H54 (cell line): ENCODE data around the gene GIPC1.
"Not testable (repeated sequence)": the region's sequence is repeated elsewhere in the genome, so short reads cannot be mapped to it uniquely, and the experiment has no call there.

Experiments
- DNase-seq: peaks from one replicate; pipeline ENCODE4 v3.0.0; 2011; ENCODE audit warnings: low spot score, mixed read lengths; ENCODE audit not compliant: insufficient read length
- FAIRE-seq: peaks from 3 replicates; lab custom pipeline; 2011; peaks lifted over from hg19 to GRCh38; lab: Jason Lieb, UNC
- POLR2A ChIP-seq: IDR thresholded peaks from 2 replicates; pipeline ENCODE4 v1.6.1; 2011; ENCODE audit warnings: low read depth, mild to moderate bottlenecking, low read length

Gene GIPC1

DNA sequence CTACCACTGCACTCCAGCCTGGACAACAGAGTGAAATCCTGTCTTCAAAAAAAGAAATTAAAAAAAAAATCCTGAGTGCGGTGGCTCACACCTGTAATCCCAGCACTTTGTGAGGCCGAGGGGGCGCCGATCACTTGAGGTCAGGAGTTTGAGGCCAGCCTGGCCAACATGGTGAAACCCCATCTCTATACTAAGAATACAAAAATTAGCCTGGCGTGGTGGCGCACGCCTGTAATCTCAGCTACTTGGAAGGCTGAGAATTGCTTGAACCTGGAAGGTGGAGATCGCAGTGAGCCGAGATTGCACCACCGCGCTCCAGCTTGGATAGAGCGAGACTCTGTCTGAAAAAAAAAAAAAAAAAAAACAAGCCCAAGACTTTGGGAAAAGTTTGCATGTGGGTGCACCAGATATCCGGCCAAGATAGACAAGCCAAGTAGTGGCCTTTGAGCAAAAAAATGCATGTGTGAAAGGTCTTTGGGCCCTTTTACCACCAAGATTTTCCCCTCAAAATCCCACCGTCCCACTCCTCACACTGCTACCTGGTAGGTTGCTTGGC, 16.6 kb upstream of the GIPC1 start:
- DNase-seq (no peak), FAIRE-seq (no peak)
- no peak for TF ChIP-seq POLR2A

DNA sequence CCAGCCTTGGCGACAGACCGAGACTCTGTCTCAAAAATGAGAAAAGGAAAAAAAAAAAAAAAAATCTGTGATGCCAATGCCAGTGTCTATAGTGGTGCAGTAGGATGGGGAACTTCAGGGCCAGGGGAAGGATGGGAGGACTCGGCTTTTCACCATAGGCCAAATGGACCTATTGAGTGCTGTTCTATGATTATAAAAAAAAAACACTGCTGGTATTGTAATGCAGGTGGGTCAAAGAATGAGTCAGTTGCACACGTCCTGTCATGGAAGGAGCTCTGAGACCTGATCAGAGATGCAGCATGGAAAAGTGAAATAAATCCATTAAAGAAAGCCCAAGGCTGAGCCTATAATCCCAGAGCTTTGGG, 15.3 kb upstream of the GIPC1 start:
- FAIRE-seq = no peak
- TF ChIP-seq POLR2A = no peak
- DNase-seq = no peak

DNA sequence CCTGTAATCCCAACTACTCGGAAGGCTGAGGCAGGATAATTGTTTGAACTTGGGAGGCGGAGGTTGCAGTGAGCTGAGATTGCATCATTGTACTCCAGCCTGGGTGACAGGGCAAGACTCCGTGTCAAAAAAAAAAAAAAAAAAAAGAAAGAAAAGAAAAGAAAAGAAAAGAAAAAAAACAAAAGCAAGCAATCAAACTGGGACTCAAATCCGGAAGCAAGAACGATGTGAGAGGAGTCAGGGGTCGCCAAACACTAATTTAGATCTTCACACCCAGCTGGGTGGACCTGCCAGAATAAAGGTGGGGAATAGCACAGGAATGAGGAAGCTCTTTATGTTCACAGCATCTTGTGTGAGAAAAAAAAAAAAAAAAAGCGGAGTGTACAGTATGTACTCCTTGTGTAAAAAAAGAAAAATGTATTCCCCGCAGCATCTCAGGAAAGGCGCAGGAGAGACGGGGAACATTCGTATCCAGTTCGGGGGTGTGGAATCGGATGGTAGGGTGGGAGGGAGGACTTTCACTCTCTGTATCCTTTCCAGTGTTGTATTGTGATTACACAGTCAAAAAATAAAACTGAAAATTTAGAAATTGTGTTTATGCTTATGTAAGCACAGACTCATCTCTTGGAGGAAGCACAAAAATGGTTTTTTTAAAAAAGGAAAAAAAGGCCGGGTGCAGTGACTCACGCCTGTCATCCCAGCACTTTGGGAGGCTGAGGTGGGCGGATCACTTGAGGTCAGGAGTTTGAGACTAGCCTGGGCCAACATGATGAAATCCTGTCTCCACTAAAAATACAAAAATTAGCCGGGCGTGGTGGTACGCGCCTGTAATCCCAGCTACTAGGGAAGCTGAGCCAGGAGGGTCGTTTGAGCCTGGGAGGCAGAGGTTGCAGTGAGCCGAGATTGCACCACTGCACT, 14.6 kb upstream of the GIPC1 start:
- DNase-seq (no peak), FAIRE-seq (no peak)
- TF ChIP-seq POLR2A = no peak

DNA sequence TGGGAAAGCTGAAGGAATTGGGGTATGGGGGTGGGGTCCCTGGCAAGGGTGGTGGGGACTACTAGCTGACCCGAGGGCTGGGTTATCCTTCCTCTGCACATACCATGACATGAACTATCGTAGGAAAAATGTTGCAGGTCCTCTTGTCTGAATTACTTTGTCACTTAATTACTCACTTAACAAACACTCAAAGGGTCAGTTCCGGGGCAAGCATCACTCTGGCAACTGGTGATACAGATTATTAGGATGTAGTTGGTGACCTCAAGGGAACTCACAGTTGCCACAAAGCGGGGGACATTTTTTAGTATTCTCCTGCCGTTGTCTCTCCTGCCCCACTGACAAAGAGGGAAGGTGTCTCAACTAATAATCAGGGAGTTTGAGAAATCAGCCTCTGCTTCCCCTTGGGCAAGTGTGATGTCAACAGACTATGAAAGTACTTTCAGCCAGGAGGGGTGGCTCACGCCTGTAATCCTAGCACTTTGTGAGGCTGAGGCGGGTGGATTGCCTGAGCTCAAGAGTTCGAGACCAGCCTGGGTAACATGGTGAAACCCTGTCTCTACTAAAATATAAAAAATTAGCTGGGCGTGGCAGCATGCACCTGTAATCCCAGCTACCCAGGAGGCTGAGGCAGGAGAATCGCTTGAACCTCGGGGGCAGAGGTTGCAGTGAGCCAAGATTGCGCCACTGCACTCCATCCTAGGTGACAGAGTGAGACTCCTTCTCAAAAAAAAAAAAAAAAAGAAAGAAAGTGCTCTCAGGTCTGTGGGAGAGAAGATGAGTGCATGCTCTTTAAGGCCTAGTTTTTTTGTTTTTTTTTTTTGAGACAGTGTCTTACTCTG, 12.0 kb upstream of the GIPC1 start:
- no peak for FAIRE-seq
- TF ChIP-seq POLR2A = no peak
- no peak for DNase-seq

DNA sequence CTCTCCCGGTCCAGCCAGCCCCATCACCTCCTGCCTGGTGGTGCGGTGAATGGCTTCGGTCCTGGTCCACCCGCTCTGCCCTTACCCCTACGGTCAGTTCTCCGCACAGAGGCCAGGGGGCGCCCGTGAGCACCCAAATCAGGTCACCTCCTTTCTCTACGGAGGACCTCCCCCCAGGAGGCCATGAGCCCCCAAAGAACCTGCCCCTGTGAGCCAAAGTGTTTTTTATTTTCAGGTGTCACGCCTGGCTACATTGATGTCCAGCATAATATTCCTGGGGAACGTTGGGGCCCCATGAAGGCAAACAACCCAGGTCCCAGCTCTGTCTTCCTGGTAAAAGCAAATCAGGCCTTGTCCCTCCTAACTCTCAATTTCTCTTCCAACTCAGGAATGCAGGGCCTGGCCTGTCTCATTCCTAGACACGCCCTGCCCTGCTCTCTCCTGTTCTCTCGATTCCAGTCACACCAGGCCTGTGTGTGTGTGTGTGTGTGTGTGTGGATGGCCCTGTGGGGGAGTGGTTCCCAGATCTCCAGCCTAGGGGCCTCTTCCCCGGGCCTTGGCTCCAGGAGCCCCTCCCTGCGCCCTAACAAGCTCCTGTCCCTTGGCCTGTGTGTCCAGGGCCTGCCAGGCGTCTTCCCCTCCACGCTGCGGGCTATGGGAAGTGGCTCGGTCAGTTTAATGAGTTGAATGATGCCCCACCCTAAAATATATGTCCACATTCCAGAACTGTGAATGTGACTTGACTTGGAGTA, 9.7 kb upstream of the GIPC1 start:
- TF ChIP-seq POLR2A = peak; percentile 24; the same call in 1 of the 2 replicates
- peak; percentile 71 for DNase-seq
- FAIRE-seq = peak; percentile 15

DNA sequence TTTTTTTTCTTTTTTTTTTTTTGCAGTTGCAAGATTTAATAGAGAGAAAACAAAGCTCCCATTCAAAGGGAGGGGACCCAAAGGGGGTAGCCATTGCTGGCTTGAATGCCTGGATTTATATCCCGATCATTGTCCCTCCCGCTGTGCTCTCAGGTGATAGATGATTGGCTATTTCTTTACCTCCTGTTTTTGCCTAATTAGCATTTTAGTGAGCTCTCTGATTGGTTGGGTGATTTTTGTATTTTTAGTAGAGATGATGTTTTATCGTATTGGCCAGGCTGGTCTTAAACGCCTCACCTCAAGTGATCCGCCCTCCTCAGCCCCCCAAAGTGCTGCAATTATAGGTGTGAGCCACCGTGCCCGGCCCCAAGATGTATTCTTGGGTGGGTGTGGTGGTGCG, 8.6 kb upstream of the GIPC1 start:
- not testable (repeated sequence) for FAIRE-seq

DNA sequence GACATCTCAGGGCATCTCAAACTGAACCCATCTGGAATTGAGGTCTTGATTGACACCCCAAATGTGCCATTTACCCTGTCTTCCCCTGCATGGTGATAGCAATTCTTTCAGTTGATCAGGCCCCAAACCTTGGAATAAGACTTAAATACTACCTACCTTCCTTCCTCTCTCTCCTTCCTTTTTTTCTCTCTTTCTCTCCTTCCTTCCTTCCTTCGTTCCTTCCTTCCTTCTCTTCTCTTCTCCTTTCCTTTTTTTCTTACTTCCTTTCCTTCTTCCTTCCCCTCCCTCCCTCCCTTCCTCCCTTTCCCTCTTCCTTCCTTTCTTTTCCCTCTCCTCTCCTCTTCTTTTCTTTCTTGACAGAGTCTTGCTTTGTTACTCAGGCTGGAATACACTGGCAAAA, 7.4 kb upstream of the GIPC1 start:
- DNase-seq (no peak), FAIRE-seq (no peak)
- no peak for TF ChIP-seq POLR2A

More for the DNA sequence above, 8.6 kb upstream of the GIPC1 start:
- not testable (repeated sequence) for DNase-seq

DNA sequence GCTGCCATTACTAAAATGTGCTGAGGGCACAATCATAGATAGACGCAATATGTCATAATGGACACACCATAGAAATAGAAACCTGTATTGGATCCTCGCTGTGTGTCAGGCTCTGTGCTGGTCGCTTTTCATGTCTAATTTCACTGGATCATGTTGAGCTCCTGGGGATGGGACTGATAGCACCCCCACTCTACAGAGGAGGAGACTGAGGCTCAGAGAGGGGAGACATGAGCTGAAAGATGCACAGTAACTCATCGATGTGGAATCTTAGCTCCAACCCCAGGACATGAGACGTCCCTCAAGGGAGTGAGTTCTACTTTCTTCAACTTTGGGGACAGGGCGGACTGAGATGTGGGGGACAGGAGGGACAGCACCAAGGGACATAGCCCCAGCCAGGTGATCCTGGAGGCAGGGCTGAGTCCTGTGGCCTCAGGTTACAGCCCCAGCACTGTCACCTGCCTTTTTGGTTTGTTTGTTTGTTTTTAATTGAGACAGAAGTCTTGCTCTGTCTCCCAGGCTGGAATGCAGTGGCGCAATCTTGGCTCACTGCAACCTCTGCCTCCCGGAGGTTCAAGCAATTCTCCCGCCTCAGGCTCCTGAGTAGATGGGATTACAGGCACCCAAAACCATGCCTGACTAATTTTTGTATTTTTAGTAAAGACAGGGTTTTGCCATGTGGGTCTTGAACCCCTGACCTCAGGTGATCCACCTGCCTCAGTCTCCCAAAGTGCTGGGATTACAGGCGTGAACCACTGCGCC, 6.6 kb upstream of the GIPC1 start:
- DNase-seq (no peak), FAIRE-seq (no peak)
- TF ChIP-seq POLR2A = no peak

DNA sequence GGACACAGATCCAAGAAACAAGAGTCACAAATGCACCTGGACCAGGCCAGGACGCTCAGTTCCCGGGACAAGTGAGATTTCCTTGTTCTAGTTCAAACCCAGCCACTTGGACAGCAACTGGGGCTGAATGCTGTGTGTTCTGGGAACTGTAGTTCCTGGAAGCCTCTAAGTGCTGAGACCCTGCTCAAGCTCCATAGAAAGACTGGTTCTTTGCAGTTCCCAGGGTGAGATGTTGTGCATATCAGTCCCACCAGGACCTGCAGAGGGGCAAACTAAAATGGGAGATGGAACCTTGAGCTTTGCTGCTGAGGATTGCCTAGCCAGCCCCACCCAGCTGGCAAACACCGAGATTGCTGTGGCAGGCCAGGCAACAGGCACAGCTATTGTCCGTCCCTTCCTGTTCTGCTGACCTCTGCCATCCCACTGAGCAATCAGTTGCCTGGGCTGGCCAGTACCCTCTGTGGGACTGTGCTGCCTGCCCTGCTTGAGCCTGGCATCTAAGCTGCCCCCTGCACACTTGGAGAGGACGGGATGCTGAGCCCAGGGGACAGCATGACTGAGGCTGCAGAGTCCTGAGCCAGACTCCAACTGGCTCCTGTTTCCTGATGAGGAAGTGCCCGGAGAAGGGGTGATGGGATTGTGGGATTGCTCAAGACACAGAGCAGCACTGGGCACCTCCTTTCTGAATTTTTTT, 1.4 kb upstream of the GIPC1 start:
- DNase-seq = no peak
- TF ChIP-seq POLR2A = no peak
- no peak for FAIRE-seq

DNA sequence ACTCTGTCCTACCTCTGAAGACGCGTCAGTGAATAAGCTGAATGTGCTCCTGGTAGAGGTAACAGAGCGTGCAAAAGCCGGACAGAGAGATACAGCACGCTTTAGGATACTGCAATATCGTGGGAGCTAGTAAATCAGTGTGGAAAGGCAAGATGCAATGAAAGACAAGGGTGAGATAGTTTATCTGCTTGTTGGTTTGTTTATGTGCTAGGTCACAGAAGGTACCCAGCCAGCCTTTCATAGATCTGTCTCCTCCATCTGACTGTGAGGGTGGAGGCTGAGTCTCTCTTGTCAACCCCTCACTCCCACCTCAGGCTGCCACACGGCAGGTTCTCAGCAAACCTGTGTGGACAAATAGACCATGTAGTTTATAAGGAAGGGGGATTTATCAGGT, 904 bp upstream of the GIPC1 start:
- FAIRE-seq (no peak), DNase-seq (no peak)
- no peak for TF ChIP-seq POLR2A

DNA sequence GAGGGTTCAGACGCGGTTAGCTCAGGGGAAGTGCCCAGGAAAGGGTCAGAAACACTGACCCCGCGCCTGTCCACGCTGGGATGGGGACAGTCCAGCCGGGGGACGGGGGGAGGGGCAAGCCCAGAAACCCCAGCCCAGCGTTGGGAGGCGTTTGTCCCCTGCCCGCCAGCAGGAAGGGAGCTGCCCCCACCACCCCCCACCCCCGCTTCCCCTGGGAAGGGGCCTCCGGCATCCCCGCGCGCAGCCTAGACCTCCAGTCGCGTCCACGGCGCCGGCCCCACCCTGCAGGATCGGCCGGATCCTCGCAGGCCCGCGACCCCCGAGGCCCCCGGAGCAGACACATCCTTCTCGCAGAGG, 277 bp downstream of the GIPC1 start:
- no peak for DNase-seq
- no peak for FAIRE-seq
- no peak for TF ChIP-seq POLR2A

DNA sequence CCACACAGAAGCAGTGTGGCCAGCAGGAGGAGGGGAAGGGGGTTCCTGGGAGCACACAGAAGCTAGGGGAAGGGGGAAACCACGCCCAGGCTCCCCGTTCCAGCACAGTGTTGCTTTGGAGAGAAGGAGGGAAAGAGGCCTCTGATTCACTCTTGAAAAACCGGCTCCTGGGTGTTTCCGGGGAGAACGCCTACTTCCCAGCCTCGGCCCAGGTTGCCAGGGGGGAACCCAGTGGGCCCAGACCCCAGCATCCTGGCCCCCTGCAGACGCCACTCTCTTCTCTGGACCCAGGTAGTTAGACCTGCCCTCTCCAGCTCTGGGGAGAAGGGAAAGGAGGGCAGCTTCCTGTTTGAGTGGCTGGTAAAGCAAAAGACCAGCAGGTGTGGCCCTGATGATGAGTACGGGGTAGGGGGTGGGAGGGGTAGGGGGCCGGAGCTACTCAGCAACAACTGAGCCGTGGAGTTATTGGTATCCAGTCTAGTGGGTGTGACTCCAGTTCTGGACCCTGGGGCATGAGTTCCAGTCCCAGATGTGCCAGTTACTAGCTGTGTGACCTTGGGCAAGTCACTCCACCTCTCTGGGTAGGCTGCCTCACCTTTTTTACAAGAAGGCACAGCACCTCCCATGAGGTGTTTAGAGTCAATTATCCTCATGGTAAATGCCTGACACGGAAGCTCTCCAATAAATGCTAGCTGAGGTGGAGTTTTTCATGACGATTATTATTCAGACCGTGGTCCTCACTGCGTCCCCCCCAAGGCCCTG, 836 bp downstream of the GIPC1 start:
- DNase-seq (no peak), FAIRE-seq (no peak)
- no peak for TF ChIP-seq POLR2A
